ENCODE measurements around the gene CLDND2.

CLDND2 gene

DNA sequence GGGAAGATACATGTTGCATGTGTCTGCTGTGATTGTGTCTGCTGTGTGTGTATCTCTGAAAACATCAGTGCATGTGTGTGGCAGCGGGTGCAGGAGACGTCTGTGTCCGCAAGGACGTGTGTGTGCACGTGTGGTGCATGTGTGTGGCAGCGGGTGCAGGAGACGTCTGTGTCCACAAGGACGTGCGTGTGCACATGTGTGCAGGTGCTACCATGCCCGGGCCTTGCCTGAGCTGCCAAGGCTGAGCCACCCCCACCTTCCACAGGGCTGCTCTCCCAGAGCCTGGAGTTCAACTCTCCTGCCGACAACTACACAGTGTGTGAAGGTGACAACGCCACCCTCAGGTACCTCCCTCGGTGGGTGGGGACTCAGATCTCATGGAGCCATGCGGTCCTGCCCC, 47.0 kb downstream of the CLDND2 start:
- in situ Hi-C loops (cut with HindIII; ENCODE audit: low pct_ligation_motif_present, low pct_unique_long_range_greater_than_20kb, low sequenced_read_pairs) = no loop called here
- DNase-seq = no peak

DNA sequence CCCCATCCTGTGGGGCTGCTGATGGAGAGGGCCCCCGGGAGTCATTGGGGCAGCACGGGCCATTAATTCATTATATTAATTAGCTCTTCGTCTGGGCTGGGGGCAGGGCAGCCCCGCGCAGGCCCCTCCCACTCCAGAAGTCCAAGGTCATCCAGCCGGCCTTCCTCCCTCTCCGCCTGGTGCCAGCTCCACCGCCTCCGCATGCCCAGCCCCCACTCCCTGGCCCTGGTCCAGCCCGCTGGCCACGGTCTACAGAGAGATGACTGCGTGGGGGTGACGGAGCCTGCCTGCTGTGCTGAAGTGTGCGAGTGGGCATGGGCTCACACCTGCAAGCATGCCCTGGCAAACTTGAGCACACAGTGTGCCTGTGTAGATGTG, 48.5 kb downstream of the CLDND2 start:
- in situ Hi-C loops (cut with HindIII; ENCODE audit: low pct_ligation_motif_present, low pct_unique_long_range_greater_than_20kb, low sequenced_read_pairs) = no loop called here
- no peak for DNase-seq

- in situ Hi-C loops (cut with HindIII; ENCODE audit: low pct_ligation_motif_present, low pct_unique_long_range_greater_than_20kb, low sequenced_read_pairs) = no loop called here
- DNase-seq = no peak
These were observed 49.0 kb downstream of the CLDND2 start for GRCh38 chr19:51319649-51320279.

DNA sequence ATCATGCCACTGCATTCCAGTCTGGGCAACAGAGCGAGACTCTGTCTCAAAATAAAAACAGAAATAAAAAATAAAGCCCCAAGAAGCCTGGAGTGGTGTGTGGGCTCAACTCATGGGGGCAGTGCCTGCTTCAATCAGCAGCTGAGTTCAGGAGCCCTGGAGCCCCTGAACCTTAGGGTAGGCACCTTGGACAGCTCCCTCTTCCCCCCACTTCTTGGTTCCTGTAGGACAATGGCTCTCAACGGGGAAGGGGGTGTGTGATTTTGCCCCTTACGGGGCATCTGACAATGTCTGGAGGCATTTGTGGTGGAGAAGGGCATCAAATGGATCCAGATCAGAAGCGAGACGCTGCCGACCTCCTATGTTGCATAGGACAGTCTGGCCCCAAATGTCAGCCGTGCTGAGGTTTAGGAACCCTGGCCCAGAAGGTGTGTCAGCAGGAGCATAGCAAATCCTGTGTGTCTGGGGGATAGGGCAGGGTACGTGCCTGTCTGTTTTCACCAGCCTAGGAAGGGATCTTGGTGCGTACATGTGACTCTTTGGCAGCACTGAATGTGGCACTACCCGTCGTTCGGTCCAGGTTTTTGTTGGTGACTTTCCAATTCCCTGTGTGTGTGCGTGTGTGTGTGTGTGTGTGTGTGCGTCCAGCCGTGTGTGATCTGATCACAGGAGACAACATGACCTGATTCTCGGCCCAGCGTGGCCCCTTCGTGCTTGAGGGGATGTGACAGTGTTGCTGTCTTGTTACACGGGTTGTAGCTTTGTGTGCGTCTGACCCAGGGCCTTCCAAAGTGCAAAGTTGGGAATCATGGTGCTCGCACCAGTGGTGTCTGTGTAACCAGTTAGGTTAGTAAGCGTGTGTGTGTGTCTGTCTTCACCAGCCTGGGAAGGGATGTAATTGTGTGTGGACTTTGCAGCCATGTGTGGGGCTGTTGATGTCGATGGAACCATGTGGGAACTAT, 49.8 kb downstream of the CLDND2 start:
- in situ Hi-C loops (cut with HindIII; ENCODE audit: low pct_ligation_motif_present, low pct_unique_long_range_greater_than_20kb, low sequenced_read_pairs) = no loop called here
- DNase-seq = no peak

DNA sequence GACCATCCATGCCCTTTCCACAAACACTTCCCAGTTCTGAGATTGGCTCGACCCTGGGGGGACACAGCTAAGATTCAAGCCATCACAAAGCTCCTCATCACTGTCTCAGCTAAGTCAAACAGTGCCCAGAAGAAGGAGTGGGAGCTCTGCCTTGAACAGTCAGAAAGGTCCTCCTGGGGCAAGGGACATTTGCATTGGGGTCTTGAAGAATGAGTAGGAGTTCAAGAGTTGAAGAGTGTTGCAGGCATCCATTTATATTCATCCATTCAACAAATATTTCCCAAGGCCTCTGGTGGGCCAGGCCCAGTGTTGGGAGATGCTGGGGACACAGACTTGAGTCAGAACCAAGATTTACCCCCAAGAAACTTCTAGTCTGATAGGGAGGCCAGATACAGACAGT, 50.8 kb downstream of the CLDND2 start:
- in situ Hi-C loops (cut with HindIII; ENCODE audit: low pct_ligation_motif_present, low pct_unique_long_range_greater_than_20kb, low sequenced_read_pairs) = no loop called here
- no peak for DNase-seq

- DNase-seq = no peak
These were observed 51.4 kb downstream of the CLDND2 start for GRCh38 chr19:51317376-51317775.

More at GRCh38 chr19:51317376-51317775, 51.4 kb downstream of the CLDND2 start:
- in situ Hi-C loops (cut with HindIII; ENCODE audit: low pct_ligation_motif_present, low pct_unique_long_range_greater_than_20kb, low sequenced_read_pairs) = no loop called here
